A673 (cell line): ENCODE measurements around the gene TEX13C.

Source experiments
- EZH2 ChIP-seq: fragments of 200-600 bp; sonication (generic); IDR thresholded peaks from 2 replicates; pipeline ENCODE4 v1.6.1; 2017; ENCODE audit warnings: borderline replicate concordance, low read depth, mild to moderate bottlenecking, mixed read lengths, antibody characterized with exemption, low read length; ENCODE audit not compliant: poor library complexity, severe bottlenecking
- TF ChIP-seq, protein P1 (sequence below): fragments of 300-800, 200-600 bp; sonication (generic); conservative IDR thresholded peaks from 2 replicates; pipeline ENCODE4 v1.5.1; 2017; ENCODE audit warnings: low read depth, mild to moderate bottlenecking, antibody characterized with exemption, low read length, moderate library complexity, mixed read lengths

DNA sequence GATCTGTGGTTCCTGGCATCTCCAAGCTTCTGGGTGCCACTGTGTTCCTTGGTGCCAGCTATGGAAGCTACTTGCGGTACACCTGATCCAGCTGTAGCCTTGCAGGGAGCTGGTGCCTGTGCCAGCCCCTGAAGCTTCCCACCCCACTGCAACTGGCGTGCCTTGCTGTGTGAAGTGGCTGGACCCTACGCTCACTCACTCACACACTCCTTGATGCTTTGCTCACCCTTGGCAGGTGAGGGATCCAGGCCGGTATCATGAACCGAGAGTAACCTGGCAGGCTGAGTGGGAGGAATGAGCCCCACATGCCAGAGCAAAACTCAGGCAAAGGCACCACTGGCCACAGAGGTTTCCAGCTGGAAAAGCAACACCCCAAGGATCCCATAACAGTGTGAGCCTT, 31.3 kb upstream of the TEX13C start:
- TF ChIP-seq, protein P1, sequence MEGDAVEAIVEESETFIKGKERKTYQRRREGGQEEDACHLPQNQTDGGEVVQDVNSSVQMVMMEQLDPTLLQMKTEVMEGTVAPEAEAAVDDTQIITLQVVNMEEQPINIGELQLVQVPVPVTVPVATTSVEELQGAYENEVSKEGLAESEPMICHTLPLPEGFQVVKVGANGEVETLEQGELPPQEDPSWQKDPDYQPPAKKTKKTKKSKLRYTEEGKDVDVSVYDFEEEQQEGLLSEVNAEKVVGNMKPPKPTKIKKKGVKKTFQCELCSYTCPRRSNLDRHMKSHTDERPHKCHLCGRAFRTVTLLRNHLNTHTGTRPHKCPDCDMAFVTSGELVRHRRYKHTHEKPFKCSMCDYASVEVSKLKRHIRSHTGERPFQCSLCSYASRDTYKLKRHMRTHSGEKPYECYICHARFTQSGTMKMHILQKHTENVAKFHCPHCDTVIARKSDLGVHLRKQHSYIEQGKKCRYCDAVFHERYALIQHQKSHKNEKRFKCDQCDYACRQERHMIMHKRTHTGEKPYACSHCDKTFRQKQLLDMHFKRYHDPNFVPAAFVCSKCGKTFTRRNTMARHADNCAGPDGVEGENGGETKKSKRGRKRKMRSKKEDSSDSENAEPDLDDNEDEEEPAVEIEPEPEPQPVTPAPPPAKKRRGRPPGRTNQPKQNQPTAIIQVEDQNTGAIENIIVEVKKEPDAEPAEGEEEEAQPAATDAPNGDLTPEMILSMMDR, result no peak
- no peak for TF ChIP-seq EZH2
